HL-60 (cell line): ENCODE results near the gene CCNK.
A peak's percentile ranks its signal among the peaks of the same experiment; 100 is the strongest.

Experiments
- DNase-seq, 2 experiments: peaks; one replicate each; pipeline ENCODE4 v3.0.0-alpha.2; 2010 to 2020; ENCODE audit warnings: low read depth in 1 of 2, low spot score in 1 of 2
- H3K27ac ChIP-seq: fragments of 250-450 bp; sonication (Bioruptor Pico); replicated peaks from 2 replicates; pipeline ENCODE4 v1.5.1; 2020; ENCODE audit warnings: mild to moderate bottlenecking, moderate library complexity
- H3K27me3 ChIP-seq: fragments of 250-450 bp; sonication (Bioruptor Pico); 2 replicates; pipeline ENCODE4 v1.5.1; 2021; ENCODE audit warnings: mild to moderate bottlenecking, moderate library complexity; ENCODE audit not compliant: insufficient read depth, poor library complexity, severe bottlenecking
- H3K4me3 ChIP-seq: replicated peaks from 2 replicates; pipeline ENCODE4 v1.5.1; 2011; ENCODE audit warnings: mild to moderate bottlenecking, control low read depth, low read length; ENCODE audit not compliant: insufficient read depth
- CTCF ChIP-seq: IDR thresholded peaks from one replicate; pipeline ENCODE4 v1.5.1; 2011; ENCODE audit warnings: low read length, control low read depth, inconsistent platforms; ENCODE audit not compliant: insufficient read depth
- GABPA ChIP-seq: IDR thresholded peaks from 2 replicates; pipeline ENCODE4 v1.6.1; 2012; ENCODE audit warnings: low read depth
- POLR2AphosphoS5 ChIP-seq: IDR thresholded peaks from 2 replicates; pipeline ENCODE4 v1.6.1; 2012; ENCODE audit warnings: low read depth
- REST ChIP-seq: IDR thresholded peaks from 2 replicates; pipeline ENCODE4 v1.6.1; 2012; ENCODE audit warnings: low read depth; ENCODE audit not compliant: insufficient replicate concordance
- SPI1 ChIP-seq: IDR thresholded peaks from 2 replicates; pipeline ENCODE4 v1.6.1; 2012; ENCODE audit warnings: low read depth, mild to moderate bottlenecking, borderline replicate concordance

Gene CCNK

GRCh38 chr14:99516871-99517642, 35.8 kb downstream of the CCNK start:
- DNase-seq = no peak
- H3K27me3 ChIP-seq = no peaks in the 10 kb centered on the region
- no peak overlapping the region for H3K27ac ChIP-seq
- TF ChIP-seq REST = no peak
- no peak for TF ChIP-seq CTCF
- TF ChIP-seq SPI1 = no peak
- no peak for TF ChIP-seq POLR2AphosphoS5
- no peak for TF ChIP-seq GABPA
- no peak overlapping the region for H3K4me3 ChIP-seq

DNA sequence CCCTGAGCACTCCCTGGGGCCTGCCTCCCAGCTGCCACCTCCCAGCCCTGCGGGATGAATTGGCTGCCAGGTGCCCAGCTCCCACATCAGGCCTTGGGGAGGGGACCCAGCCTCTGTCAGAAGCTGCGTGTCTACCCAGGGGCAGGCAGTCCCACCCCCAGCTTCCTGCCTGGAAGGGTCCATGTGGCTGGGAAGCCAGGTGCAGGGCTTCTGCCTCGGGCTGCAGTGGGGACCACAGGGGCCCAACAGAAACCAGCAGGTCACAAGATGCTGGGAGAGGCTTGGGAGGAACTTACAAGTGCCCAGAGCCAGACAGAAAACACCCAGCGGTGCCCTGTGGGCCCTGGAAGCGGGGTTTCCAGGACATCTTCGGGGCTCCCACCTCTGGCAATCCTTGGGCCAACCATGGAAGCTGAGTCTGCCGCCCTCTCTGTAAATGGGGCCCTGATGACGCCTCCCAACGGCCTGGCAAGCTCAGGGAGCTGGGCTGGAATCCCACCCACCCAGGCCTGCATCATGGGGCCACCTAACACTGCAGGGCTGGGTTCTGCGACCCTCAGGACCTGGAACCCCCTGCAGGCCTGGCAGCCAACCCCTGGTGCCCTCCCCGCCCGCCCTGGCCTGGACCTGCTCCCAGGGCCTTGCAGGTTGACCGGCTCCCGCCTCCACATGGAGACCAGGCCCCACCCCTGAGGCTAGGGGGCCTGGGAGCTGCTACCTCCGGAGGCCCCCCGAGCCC, 36.6 kb downstream of the CCNK start:
- H3K27me3 ChIP-seq = no peaks in the 10 kb centered on the region
- no peak for DNase-seq
- TF ChIP-seq POLR2AphosphoS5 (no peak), CTCF (no peak), GABPA (no peak), SPI1 (no peak), REST (no peak)
- no peak overlapping the region for H3K4me3 ChIP-seq
- no peak overlapping the region for H3K27ac ChIP-seq

- Histone ChIP-seq H3K4me3 (no peak overlapping the region), H3K27ac (no peak overlapping the region), H3K27me3 (no peaks in the 10 kb centered on the region)
- peak; percentile 42 to 54 for DNase-seq
- TF ChIP-seq POLR2AphosphoS5 (no peak), CTCF (peak; percentile 92)
These were observed 37.5 kb downstream of the CCNK start for GRCh38 chr14:99518441-99519346.
